Esophagus squamous epithelium (tissue), 4 donors: ENCODE results near the gene GRIN3B.

ENCODE experiments used
- CTCF ChIP-seq, 6 experiments: fragments of 450-650 bp in 4 of 6; fragments of 200-600 bp in 2 of 6; sonication (generic) in 2 of 6; IDR thresholded peaks; one replicate each; pipeline ENCODE4 v1.5.1; 2016 to 2019; ENCODE audit warnings: antibody characterized with exemption in 6 of 6, mild to moderate bottlenecking in 4 of 6, moderate library complexity in 4 of 6
- POLR2A ChIP-seq, 4 donors: fragments of 450-650 bp; IDR thresholded peaks; one replicate each; pipeline ENCODE4 v1.6.1; 2017; ENCODE audit warnings: antibody characterized with exemption in 4 of 4, mild to moderate bottlenecking in 4 of 4, moderate library complexity in 3 of 4

GRCh38 chr19:989381-990081, 10.7 kb upstream of the GRIN3B start:
- TF ChIP-seq POLR2A (IDR thresholded peaks at IDR 0.05) (no peak), CTCF (IDR thresholded peaks at IDR 0.05) (peak in 1 of 6 experiments; percentile 28)
